PC-3 (cell line): Measurements from ENCODE around the gene CYBRD1. TPM values are rescaled to one million over a fixed set of nuclear protein-coding genes. Genes with fewer than 3 reads are reported as not detected.

Source experiments
- ATAC-seq: fragments of 200-7000 bp; cut with Tn5 transposase; 2 replicates; pipeline ENCODE4 v1.9.1; 2020; ENCODE audit warnings: mild to moderate bottlenecking, moderate library complexity
- BruUV-seq: library from RNA; stranded (reverse); fragments of 400-500 nt; replicated peaks from 2 replicates; lab custom pipeline; 2021; lab: Mats Ljungman, UMichigan
- CTCF ChIA-PET: fragments of 300-600 bp; sonication (Branson Sonifier 250); formaldehyde crosslinking; loops from one replicate; lab custom pipeline; 2022; ENCODE audit warnings: antibody characterized with exemption; lab: Charles Lee
- POLR2A ChIA-PET: fragments of 300-600 bp; sonication (Branson Sonifier 250); formaldehyde crosslinking; loops from one replicate; lab custom pipeline; 2022; ENCODE audit warnings: antibody characterized with exemption; ENCODE audit not compliant: unreplicated experiment; lab: Charles Lee
- DNase-seq: peaks from one replicate; pipeline ENCODE4 v3.0.0-alpha.2; 2015
- H2AFZ ChIP-seq: fragments of 300-600 bp; sonication (generic); 2 replicates; pipeline ENCODE4 v1.6.0; 2016; ENCODE audit warnings: antibody characterized with exemption, low read length
- H3F3A ChIP-seq: fragments of 300-600 bp; sonication (generic); one replicate; pipeline ENCODE4 v1.6.0; 2017; ENCODE audit warnings: antibody characterized with exemption, low read length, control low read depth, mild to moderate bottlenecking; ENCODE audit not compliant: unreplicated experiment
- H3K27ac ChIP-seq: fragments of 300-600 bp; sonication (generic); 2 replicates; pipeline ENCODE4 v1.5.1; 2016; ENCODE audit warnings: mild to moderate bottlenecking, low read length
- H3K27me3 ChIP-seq: fragments of 300-600 bp; sonication (generic); 2 replicates; pipeline ENCODE4 v1.6.1; 2016; ENCODE audit warnings: low read length, mixed read lengths
- H3K36me3 ChIP-seq: fragments of 300-600 bp; sonication (generic); 2 replicates; pipeline ENCODE4 v1.6.1; 2016; ENCODE audit warnings: low read depth, mixed run types, low read length, mixed read lengths
- H3K4me1 ChIP-seq: fragments of 300-600 bp; sonication (generic); 2 replicates; pipeline ENCODE4 v1.5.1; 2016; ENCODE audit warnings: low read length; ENCODE audit not compliant: insufficient read depth
- H3K4me2 ChIP-seq: fragments of 300-600 bp; sonication (generic); 2 replicates; pipeline ENCODE4 v1.6.0; 2016; ENCODE audit warnings: low read length
- H3K4me3 ChIP-seq: fragments of 300-600 bp; sonication (generic); 2 replicates; pipeline ENCODE4 v1.5.1; 2016; ENCODE audit warnings: mild to moderate bottlenecking, low read length, mixed read lengths
- H3K79me2 ChIP-seq: fragments of 300-600 bp; sonication (generic); 2 replicates; pipeline ENCODE4 v1.6.1; 2017; ENCODE audit warnings: low read length, mixed read lengths
- H3K9ac ChIP-seq: fragments of 300-600 bp; sonication (generic); 2 replicates; pipeline ENCODE4 v1.6.0; 2016; ENCODE audit warnings: mild to moderate bottlenecking, low read length
- H3K9me2 ChIP-seq: fragments of 300-600 bp; sonication (generic); replicated peaks from 2 replicates; pipeline ENCODE4 v1.6.1; 2016; ENCODE audit warnings: mixed run types, low read length, mixed read lengths
- H3K9me3 ChIP-seq: fragments of 300-600 bp; sonication (generic); 2 replicates; pipeline ENCODE4 v1.6.1; 2016; ENCODE audit warnings: low read length, mixed read lengths
- H4K20me1 ChIP-seq: fragments of 300-600 bp; sonication (generic); 2 replicates; pipeline ENCODE4 v1.6.1; 2016; ENCODE audit warnings: low read length, mixed read lengths
- EZH2 ChIP-seq: fragments of 300-600 bp; sonication (generic); IDR thresholded peaks from one replicate; pipeline ENCODE4 v1.6.1; 2017; ENCODE audit warnings: antibody characterized with exemption, mild to moderate bottlenecking, low read length; ENCODE audit not compliant: unreplicated experiment
- EZH2phosphoT487 ChIP-seq: fragments of 300-600 bp; sonication (generic); IDR thresholded peaks from 2 replicates; pipeline ENCODE4 v1.6.1; 2018; ENCODE audit warnings: mild to moderate bottlenecking, antibody characterized with exemption, low read length, borderline replicate concordance
- intact Hi-C: fragments of 100-400 bp; cut with micrococcal nuclease; formaldehyde crosslinking; loops from 2 replicates; pipeline ENCODE4 v1.9.0; 2023
- total RNA-seq: library from RNA; depleted of rRNA; stranded (reverse); fragments of >200 nt; gene quantifications from 2 replicates; pipeline ENCODE4 v1.2.3, GENCODE V29; 2014
- TF ChIP-seq, protein P1 (sequence below): fragments of 300-600 bp; sonication (generic); conservative IDR thresholded peaks from 2 replicates; pipeline ENCODE4 v1.5.1; 2017; ENCODE audit warnings: antibody characterized with exemption, low read depth, mild to moderate bottlenecking, low read length

The CYBRD1 gene
- total RNA-seq, 1 experiment from 2014 or later = 0.87 TPM

DNA sequence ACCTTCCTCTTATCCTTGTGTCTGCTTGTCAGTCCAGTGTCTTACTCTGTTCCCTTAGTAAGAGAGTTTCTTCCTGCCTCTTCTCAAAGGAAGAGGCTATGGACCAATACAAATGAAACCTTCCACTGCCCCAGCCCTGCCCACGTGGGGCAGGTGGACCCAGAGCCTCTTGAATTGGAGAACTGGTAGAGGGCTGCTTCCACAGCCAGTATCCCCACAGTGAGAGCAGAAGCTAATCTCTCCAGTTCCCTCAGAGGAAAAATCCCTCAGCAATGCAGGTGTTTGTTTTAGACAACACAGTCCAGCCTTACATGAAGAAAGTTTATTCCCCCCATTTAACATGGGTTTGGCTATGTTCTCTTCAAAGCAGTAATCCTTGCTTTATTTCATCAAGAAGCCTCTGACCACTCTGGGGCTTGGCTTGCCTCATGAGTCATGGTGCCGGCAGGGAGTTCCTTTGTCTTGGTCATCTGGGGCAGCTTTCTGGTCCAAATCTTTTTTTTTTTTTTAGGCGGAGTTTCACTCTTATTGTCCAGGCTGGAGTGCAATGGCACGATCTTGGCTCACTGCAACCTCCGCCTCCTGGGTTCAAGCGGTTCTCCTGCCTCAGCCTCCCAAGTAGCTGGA lies 6.5 kb upstream of the CYBRD1 start:
- no peak overlapping the region for H3K4me2 ChIP-seq
- H2AFZ ChIP-seq = no peak overlapping the region
- no peaks in the 10 kb centered on the region for H3K9me3 ChIP-seq
- 0 out of 2 replicates have a peak, but pooled peaks cover 4% of the 10 kb centered on the region for H3K4me1 ChIP-seq
- ChIA-PET POLR2A (no interaction called here), CTCF (no interaction called here)
- H3K27ac ChIP-seq = no peak overlapping the region
- no peaks in the 10 kb centered on the region for H3K36me3 ChIP-seq
- TF ChIP-seq EZH2 (no peak), EZH2phosphoT487 (no peak)
- TF ChIP-seq, protein P1, sequence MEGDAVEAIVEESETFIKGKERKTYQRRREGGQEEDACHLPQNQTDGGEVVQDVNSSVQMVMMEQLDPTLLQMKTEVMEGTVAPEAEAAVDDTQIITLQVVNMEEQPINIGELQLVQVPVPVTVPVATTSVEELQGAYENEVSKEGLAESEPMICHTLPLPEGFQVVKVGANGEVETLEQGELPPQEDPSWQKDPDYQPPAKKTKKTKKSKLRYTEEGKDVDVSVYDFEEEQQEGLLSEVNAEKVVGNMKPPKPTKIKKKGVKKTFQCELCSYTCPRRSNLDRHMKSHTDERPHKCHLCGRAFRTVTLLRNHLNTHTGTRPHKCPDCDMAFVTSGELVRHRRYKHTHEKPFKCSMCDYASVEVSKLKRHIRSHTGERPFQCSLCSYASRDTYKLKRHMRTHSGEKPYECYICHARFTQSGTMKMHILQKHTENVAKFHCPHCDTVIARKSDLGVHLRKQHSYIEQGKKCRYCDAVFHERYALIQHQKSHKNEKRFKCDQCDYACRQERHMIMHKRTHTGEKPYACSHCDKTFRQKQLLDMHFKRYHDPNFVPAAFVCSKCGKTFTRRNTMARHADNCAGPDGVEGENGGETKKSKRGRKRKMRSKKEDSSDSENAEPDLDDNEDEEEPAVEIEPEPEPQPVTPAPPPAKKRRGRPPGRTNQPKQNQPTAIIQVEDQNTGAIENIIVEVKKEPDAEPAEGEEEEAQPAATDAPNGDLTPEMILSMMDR = no peak
- no peaks in the 10 kb centered on the region for H3K79me2 ChIP-seq
- DNase-seq (peak; percentile 44), ATAC-seq (peak; percentile 51)
- intact Hi-C loops = no loop called here
- no peak overlapping the region for H3K4me3 ChIP-seq
- H3K9me2 ChIP-seq = no peaks in the 10 kb centered on the region
- BruUV-seq = no TSS peak
- no peak overlapping the region for H3K9ac ChIP-seq
- H4K20me1 ChIP-seq = no peaks in the 10 kb centered on the region
- H3K27me3 ChIP-seq = no peaks in the 10 kb centered on the region
- H3F3A ChIP-seq = no peaks in the 10 kb centered on the region

DNA sequence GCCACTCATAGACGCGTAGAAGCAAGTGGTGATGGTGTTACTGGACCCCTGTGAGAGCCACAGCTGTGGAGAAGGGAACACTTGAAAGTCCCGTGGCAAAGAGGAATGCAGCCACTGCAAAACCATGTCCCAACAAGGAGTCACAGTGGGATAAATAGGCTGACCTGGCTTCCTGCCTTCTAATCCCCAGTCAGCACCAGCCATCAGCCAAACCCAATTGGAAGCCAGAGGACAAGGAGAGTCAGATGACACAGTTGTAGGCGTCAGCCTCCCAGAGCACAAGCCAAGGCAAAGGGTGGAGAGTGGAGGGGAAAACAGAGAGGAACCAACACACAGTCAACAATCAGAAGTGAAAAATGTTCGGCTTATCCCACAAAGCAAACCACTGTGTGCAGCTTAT lies 5.5 kb upstream of the CYBRD1 start:
- Histone ChIP-seq H3K27me3 (peaks cover 2% of the 10 kb centered on the region), H3K9me2 (no peaks in the 10 kb centered on the region), H3K9me3 (no peaks in the 10 kb centered on the region), H3K4me2 (no peak overlapping the region), H3K36me3 (no peaks in the 10 kb centered on the region), H4K20me1 (no peaks in the 10 kb centered on the region), H3K9ac (no peak overlapping the region), H2AFZ (no peak overlapping the region), H3F3A (no peaks in the 10 kb centered on the region), H3K4me3 (no peak overlapping the region), H3K27ac (no peak overlapping the region), H3K79me2 (no peaks in the 10 kb centered on the region), H3K4me1 (0 out of 2 replicates have a peak, but pooled peaks cover 4% of the 10 kb centered on the region)
- DNase-seq (no peak), ATAC-seq (no peak)
- intact Hi-C loops = no loop called here
- CTCF ChIA-PET = no interaction called here
- BruUV-seq = no TSS peak
- TF ChIP-seq EZH2 (no peak), EZH2phosphoT487 (no peak)
- TF ChIP-seq, protein P1 = no peak
- POLR2A ChIA-PET = no interaction called here

DNA sequence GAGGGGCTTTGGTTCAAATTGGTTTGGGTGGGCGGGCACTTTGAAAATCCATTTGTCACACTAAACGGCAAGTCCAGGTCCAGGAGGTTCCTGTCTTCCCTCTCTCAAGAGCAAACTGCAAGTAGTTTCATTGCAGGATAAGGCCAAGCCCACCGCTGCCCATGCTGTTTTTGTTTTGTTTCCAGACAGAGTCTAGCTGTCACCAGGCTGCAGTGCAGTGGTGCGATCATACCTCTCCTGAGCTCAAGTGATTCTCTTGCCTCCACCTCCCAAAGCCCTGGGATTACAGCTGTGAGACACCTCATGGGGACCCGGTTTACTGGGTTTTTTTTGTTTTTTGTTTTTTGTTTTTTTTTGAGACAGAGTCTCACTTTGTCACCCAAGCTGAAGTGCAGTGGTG lies 1.8 kb upstream of the CYBRD1 start:
- Histone ChIP-seq H3K27ac (no peak overlapping the region), H3K79me2 (no peaks in the 10 kb centered on the region), H3K4me2 (no peak overlapping the region), H3K9me2 (no peaks in the 10 kb centered on the region), H3K36me3 (no peaks in the 10 kb centered on the region), H2AFZ (no peak overlapping the region), H4K20me1 (no peaks in the 10 kb centered on the region), H3F3A (no peaks in the 10 kb centered on the region), H3K4me1 (peaks cover 11% of the 10 kb centered on the region; the same call in 1 of the 2 replicates), H3K9ac (no peak overlapping the region), H3K27me3 (peaks cover 10% of the 10 kb centered on the region), H3K9me3 (no peaks in the 10 kb centered on the region), H3K4me3 (no peak overlapping the region)
- CTCF ChIA-PET = no interaction called here
- BruUV-seq = no TSS peak
- intact Hi-C loops = no loop called here
- ATAC-seq (no peak), DNase-seq (no peak)
- TF ChIP-seq, protein P1 = no peak
- TF ChIP-seq EZH2phosphoT487 (no peak), EZH2 (no peak)
- POLR2A ChIA-PET = no interaction called here
